LHCN-M2 (cell line): ENCODE data around the gene WNT9A. TPM values are rescaled to one million over a fixed set of nuclear protein-coding genes. Genes with fewer than 3 reads are reported as not detected.

Source experiments
- DNase-seq: peaks from one replicate; pipeline ENCODE4 v3.0.0-alpha.2; 2012; ENCODE audit warnings: low read depth
- total RNA-seq: library from RNA; depleted of rRNA; stranded (reverse); fragments of >200 nt; gene quantifications from 2 replicates; pipeline ENCODE4 v1.2.3, GENCODE V29; 2014

Gene WNT9A
- total RNA-seq, 1 experiment from 2014 or later = 3.5 TPM

- no peak for DNase-seq
Observed at GRCh38 chr1:227942021-227942715, 5.6 kb downstream of the WNT9A start.

GRCh38 chr1:227941509-227942020, 6.2 kb downstream of the WNT9A start:
- DNase-seq = no peak

- DNase-seq = no peak
Observed at GRCh38 chr1:227940791-227941241, 6.9 kb downstream of the WNT9A start.

- no peak for DNase-seq
Observed at GRCh38 chr1:227939791-227940771, 7.7 kb downstream of the WNT9A start.

- DNase-seq = no peak
Observed at GRCh38 chr1:227938911-227939790, 8.6 kb downstream of the WNT9A start.

- DNase-seq = no peak
Observed at GRCh38 chr1:227938276-227938675, 9.5 kb downstream of the WNT9A start.

GRCh38 chr1:227937838-227938145, 9.9 kb downstream of the WNT9A start:
- no peak for DNase-seq

- DNase-seq = no peak
Observed at GRCh38 chr1:227937031-227937837, 10.5 kb downstream of the WNT9A start.

- no peak for DNase-seq
Observed at GRCh38 chr1:227935826-227936225, 11.9 kb downstream of the WNT9A start.

- peak; percentile 77 for DNase-seq
Observed at GRCh38 chr1:227934476-227935313, 13.0 kb downstream of the WNT9A start.

- no peak for DNase-seq
Observed at GRCh38 chr1:227929751-227930472, 17.8 kb downstream of the WNT9A start.

- DNase-seq = no peak
Observed at GRCh38 chr1:227928811-227929375, 18.8 kb downstream of the WNT9A start.

GRCh38 chr1:227927971-227928741, 19.6 kb downstream of the WNT9A start:
- DNase-seq = no peak

GRCh38 chr1:227926896-227927885, 20.5 kb downstream of the WNT9A start:
- no peak for DNase-seq

- no peak for DNase-seq
Observed at GRCh38 chr1:227926216-227926791, 21.4 kb downstream of the WNT9A start.

- DNase-seq = no peak
Observed at GRCh38 chr1:227925582-227926198, 22.0 kb downstream of the WNT9A start.
